Vagina (tissue), 2 donors: Measurements from ENCODE around the gene FANCC. TPM values are rescaled to one million over a fixed set of nuclear protein-coding genes. Genes with fewer than 3 reads are reported as not detected.

Source experiments
- DNase-seq, 2 donors: peaks; one replicate each; pipeline ENCODE4 v3.0.0-alpha.2; 2017; ENCODE audit errors: extremely low spot score in 2 of 2
- H3K27ac ChIP-seq: fragments of 200-600 bp; sonication (generic); one replicate; pipeline ENCODE4 v1.5.1; 2019
- H3K27me3 ChIP-seq: fragments of 200-600 bp; sonication (generic); one replicate; pipeline ENCODE4 v1.5.1; 2019
- H3K36me3 ChIP-seq, 2 donors: fragments of 200-600 bp; sonication (generic); one replicate each; pipeline ENCODE4 v1.5.1; 2017 to 2019
- H3K4me1 ChIP-seq: fragments of 200-600 bp; sonication (generic); one replicate; pipeline ENCODE4 v1.5.1; 2019
- H3K4me3 ChIP-seq, 2 donors: fragments of 200-600 bp; sonication (generic); 1 replicate in 1 of 2; 2 replicates in 1 of 2; pipeline ENCODE4 v1.5.1; 2016 to 2019
- H3K9me3 ChIP-seq: fragments of 200-600 bp; sonication (generic); one replicate; pipeline ENCODE4 v1.5.1; 2019
- POLR2A ChIP-seq, 2 donors: fragments of 450-650 bp; IDR thresholded peaks; one replicate each; pipeline ENCODE4 v1.6.1; 2017; ENCODE audit warnings: antibody characterized with exemption in 2 of 2, mild to moderate bottlenecking in 2 of 2, moderate library complexity in 2 of 2
- POLR2AphosphoS5 ChIP-seq, 2 donors: sonication (generic); formaldehyde crosslinking; IDR thresholded peaks; one replicate each; pipeline ENCODE4 v1.9.0; 2017; ENCODE audit warnings: antibody characterized with exemption in 2 of 2, mild to moderate bottlenecking in 2 of 2, low read depth in 1 of 2; ENCODE audit not compliant: insufficient read depth in 1 of 2
- intact Hi-C: fragments of 100-400 bp; cut with DNase I; formaldehyde crosslinking; loops from one replicate; pipeline ENCODE4 v1.15.1; 2023
- total RNA-seq: library from RNA; depleted of rRNA; stranded (reverse); fragments of >200 nt; gene quantifications from one replicate; pipeline ENCODE4 v1.2.3, GENCODE V29; 2016
- TF ChIP-seq, protein P1 (sequence below), 3 experiments: fragments of 450-650 bp in 2 of 3; fragments of 200-600 bp in 1 of 3; sonication (generic) in 1 of 3; IDR thresholded peaks; one replicate each; pipeline ENCODE4 v1.5.1; 2017 to 2019; ENCODE audit warnings: antibody characterized with exemption in 3 of 3, mild to moderate bottlenecking in 2 of 3, moderate library complexity in 2 of 3

FANCC gene
- total RNA-seq, 1 donor from 2014 or later: 17.2 TPM

- no peaks in the 10 kb centered on the region for H3K4me1 ChIP-seq
- no peaks in the 10 kb centered on the region for H3K36me3 ChIP-seq
- no peak overlapping the region for H3K4me3 ChIP-seq
- no peak for DNase-seq
- H3K27ac ChIP-seq: no peak overlapping the region
- no peaks in the 10 kb centered on the region for H3K27me3 ChIP-seq
- intact Hi-C loops: no loop called here
- H3K9me3 ChIP-seq: no peaks in the 10 kb centered on the region
- TF ChIP-seq POLR2AphosphoS5 (IDR thresholded peaks at IDR 0.05; ENCODE audit: insufficient read depth in 1 of 2, low read depth in 1 of 2) (no peak), POLR2A (IDR thresholded peaks at IDR 0.05) (no peak)
- TF ChIP-seq, protein P1, sequence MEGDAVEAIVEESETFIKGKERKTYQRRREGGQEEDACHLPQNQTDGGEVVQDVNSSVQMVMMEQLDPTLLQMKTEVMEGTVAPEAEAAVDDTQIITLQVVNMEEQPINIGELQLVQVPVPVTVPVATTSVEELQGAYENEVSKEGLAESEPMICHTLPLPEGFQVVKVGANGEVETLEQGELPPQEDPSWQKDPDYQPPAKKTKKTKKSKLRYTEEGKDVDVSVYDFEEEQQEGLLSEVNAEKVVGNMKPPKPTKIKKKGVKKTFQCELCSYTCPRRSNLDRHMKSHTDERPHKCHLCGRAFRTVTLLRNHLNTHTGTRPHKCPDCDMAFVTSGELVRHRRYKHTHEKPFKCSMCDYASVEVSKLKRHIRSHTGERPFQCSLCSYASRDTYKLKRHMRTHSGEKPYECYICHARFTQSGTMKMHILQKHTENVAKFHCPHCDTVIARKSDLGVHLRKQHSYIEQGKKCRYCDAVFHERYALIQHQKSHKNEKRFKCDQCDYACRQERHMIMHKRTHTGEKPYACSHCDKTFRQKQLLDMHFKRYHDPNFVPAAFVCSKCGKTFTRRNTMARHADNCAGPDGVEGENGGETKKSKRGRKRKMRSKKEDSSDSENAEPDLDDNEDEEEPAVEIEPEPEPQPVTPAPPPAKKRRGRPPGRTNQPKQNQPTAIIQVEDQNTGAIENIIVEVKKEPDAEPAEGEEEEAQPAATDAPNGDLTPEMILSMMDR (IDR thresholded peaks at IDR 0.05): no peak
Observed at GRCh38 chr9:95177617-95178016, 139.9 kb downstream of the FANCC start.

GRCh38 chr9:95176755-95177319 lies 140.7 kb downstream of the FANCC start:
- no peak for TF ChIP-seq POLR2AphosphoS5 (IDR thresholded peaks at IDR 0.05; ENCODE audit: insufficient read depth in 1 of 2, low read depth in 1 of 2)
- no peak for TF ChIP-seq POLR2A (IDR thresholded peaks at IDR 0.05)
- TF ChIP-seq, protein P1 (IDR thresholded peaks at IDR 0.05): no peak
- no peak overlapping the region for H3K27ac ChIP-seq
- no peak overlapping the region for H3K4me3 ChIP-seq
- H3K27me3 ChIP-seq: no peaks in the 10 kb centered on the region
- H3K9me3 ChIP-seq: no peaks in the 10 kb centered on the region
- H3K4me1 ChIP-seq: no peaks in the 10 kb centered on the region
- no peaks in the 10 kb centered on the region for H3K36me3 ChIP-seq
- intact Hi-C loops: no loop called here
- no peak for DNase-seq

GRCh38 chr9:95175523-95175922 lies 142.0 kb downstream of the FANCC start:
- Histone ChIP-seq H3K36me3 (no peaks in the 10 kb centered on the region), H3K4me1 (no peaks in the 10 kb centered on the region), H3K27me3 (no peaks in the 10 kb centered on the region), H3K4me3 (no peak overlapping the region), H3K27ac (no peak overlapping the region), H3K9me3 (no peaks in the 10 kb centered on the region)
- intact Hi-C loops: no loop called here
- TF ChIP-seq POLR2AphosphoS5 (IDR thresholded peaks at IDR 0.05; ENCODE audit: insufficient read depth in 1 of 2, low read depth in 1 of 2) (no peak), POLR2A (IDR thresholded peaks at IDR 0.05) (no peak)
- TF ChIP-seq, protein P1 (IDR thresholded peaks at IDR 0.05): no peak
- no peak for DNase-seq

DNA sequence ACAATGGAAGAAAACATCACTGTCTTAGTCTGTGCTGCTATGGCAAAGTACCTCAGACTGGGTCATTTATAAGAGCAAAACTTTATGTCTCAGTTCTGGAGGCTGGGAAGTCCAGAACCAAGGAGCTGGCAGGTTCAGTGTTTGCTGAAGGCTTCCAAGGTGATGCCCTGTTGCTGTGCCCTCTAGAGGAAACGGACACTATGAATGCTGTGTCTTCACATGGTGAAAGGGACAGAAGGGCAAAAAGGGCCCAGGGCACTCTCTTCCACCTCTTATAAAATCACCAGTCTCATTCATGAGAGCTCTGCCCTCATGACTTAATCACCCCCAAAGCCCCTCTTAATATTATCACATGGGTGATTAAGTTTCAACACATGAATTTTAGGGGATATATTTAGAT lies 143.5 kb downstream of the FANCC start:
- Histone ChIP-seq H3K27ac (no peak overlapping the region), H3K4me1 (no peaks in the 10 kb centered on the region), H3K4me3 (no peak overlapping the region), H3K27me3 (no peaks in the 10 kb centered on the region), H3K9me3 (no peaks in the 10 kb centered on the region), H3K36me3 (no peaks in the 10 kb centered on the region)
- TF ChIP-seq, protein P1 (IDR thresholded peaks at IDR 0.05): no peak
- no peak for TF ChIP-seq POLR2AphosphoS5 (IDR thresholded peaks at IDR 0.05; ENCODE audit: insufficient read depth in 1 of 2, low read depth in 1 of 2)
- no peak for TF ChIP-seq POLR2A (IDR thresholded peaks at IDR 0.05)
- no peak for DNase-seq
- intact Hi-C loops: no loop called here

GRCh38 chr9:95171596-95171995 lies 145.9 kb downstream of the FANCC start:
- H3K9me3 ChIP-seq: no peaks in the 10 kb centered on the region
- no peaks in the 10 kb centered on the region for H3K27me3 ChIP-seq
- intact Hi-C loops: no loop called here
- no peak overlapping the region for H3K4me3 ChIP-seq
- H3K4me1 ChIP-seq: no peaks in the 10 kb centered on the region
- no peak overlapping the region for H3K27ac ChIP-seq
- no peak for DNase-seq
- TF ChIP-seq POLR2A (IDR thresholded peaks at IDR 0.05) (no peak), POLR2AphosphoS5 (IDR thresholded peaks at IDR 0.05; ENCODE audit: insufficient read depth in 1 of 2, low read depth in 1 of 2) (no peak)
- TF ChIP-seq, protein P1 (IDR thresholded peaks at IDR 0.05): no peak
- no peaks in the 10 kb centered on the region for H3K36me3 ChIP-seq
